IMR-90 (cell line): Measurements from ENCODE around the gene SLC35D1. TPM values are rescaled to one million over a fixed set of nuclear protein-coding genes. Genes with fewer than 3 reads are reported as not detected.

ENCODE experiments used
- ATAC-seq: fragments of 200-7000 bp; cut with Tn5 transposase; 2 replicates; pipeline ENCODE4 v1.9.1; 2020; ENCODE audit warnings: low read depth, mild to moderate bottlenecking, moderate library complexity
- BruUV-seq: library from RNA; stranded (reverse); fragments of 400-500 nt; replicated peaks from 2 replicates; lab custom pipeline; 2021; lab: Mats Ljungman, UMichigan
- CTCF ChIA-PET: fragments of 300-600 bp; formaldehyde crosslinking; extraction: SDS; loops from one replicate; lab custom pipeline; 2021; ENCODE audit warnings: antibody characterized with exemption; lab: Yijun Ruan, JAX
- POLR2A ChIA-PET: fragments of 300-600 bp; sonication (Branson Sonifier 250); formaldehyde crosslinking; loops from one replicate; lab custom pipeline; 2022; ENCODE audit warnings: antibody characterized with exemption; ENCODE audit not compliant: unreplicated experiment; lab: Charles Lee
- DNase-seq: peaks from one replicate; pipeline ENCODE4 v3.0.0; 2013
- H2AFZ ChIP-seq: replicated peaks from 2 replicates; pipeline ENCODE3; 2013; ENCODE audit warnings: low read length, mild to moderate bottlenecking; ENCODE audit not compliant: poor library complexity
- H2AK5ac ChIP-seq: 2 replicates; pipeline ENCODE4 v1.6.1; 2013; ENCODE audit warnings: low read depth, low read length, inconsistent platforms
- H2AK9ac ChIP-seq: replicated peaks from 2 replicates; pipeline ENCODE3; 2013; ENCODE audit warnings: mild to moderate bottlenecking, low read depth, low read length, moderate library complexity; ENCODE audit not compliant: poor library complexity
- H2BK120ac ChIP-seq: 2 replicates; pipeline ENCODE4 v1.6.1; 2013; ENCODE audit warnings: low read depth, low read length, inconsistent platforms
- H2BK15ac ChIP-seq: 3 replicates; pipeline ENCODE4 v1.6.1; 2013; ENCODE audit warnings: low read depth, low read length, inconsistent platforms
- H2BK20ac ChIP-seq: 2 replicates; pipeline ENCODE4 v1.6.1; 2013; ENCODE audit warnings: low read depth, mild to moderate bottlenecking, inconsistent platforms, low read length, moderate library complexity
- H2BK5ac ChIP-seq: 2 replicates; pipeline ENCODE4 v1.6.1; 2013; ENCODE audit warnings: mild to moderate bottlenecking, low read depth, low read length, inconsistent platforms; ENCODE audit not compliant: poor library complexity, severe bottlenecking
- H3K14ac ChIP-seq: replicated peaks from 2 replicates; pipeline ENCODE4 v1.6.1; 2013; ENCODE audit warnings: low read depth, low read length, inconsistent platforms
- H3K18ac ChIP-seq: 2 replicates; pipeline ENCODE4 v1.6.1; 2013; ENCODE audit warnings: low read depth, low read length, control low read depth
- H3K23ac ChIP-seq: 2 replicates; pipeline ENCODE4 v1.6.1; 2013; ENCODE audit warnings: low read depth, low read length, inconsistent platforms
- H3K27ac ChIP-seq: 2 replicates; pipeline ENCODE4 v1.5.1; 2013; ENCODE audit warnings: mild to moderate bottlenecking, control low read depth, low read length; ENCODE audit not compliant: insufficient read depth
- H3K27me3 ChIP-seq: 2 replicates; pipeline ENCODE4 v1.6.1; 2013; ENCODE audit warnings: low read length; ENCODE audit not compliant: control insufficient read depth, insufficient read depth
- H3K36me3 ChIP-seq: 2 replicates; pipeline ENCODE4 v1.6.1; 2013; ENCODE audit warnings: low read length, mixed read lengths; ENCODE audit not compliant: control insufficient read depth, insufficient read depth
- H3K4ac ChIP-seq: 2 replicates; pipeline ENCODE4 v1.6.1; 2013; ENCODE audit warnings: low read depth, low read length, inconsistent platforms
- H3K4me1 ChIP-seq: 2 replicates; pipeline ENCODE4 v1.6.1; 2013; ENCODE audit warnings: low read length, mixed read lengths; ENCODE audit not compliant: control insufficient read depth, insufficient read depth
- H3K4me2 ChIP-seq: 2 replicates; pipeline ENCODE4 v1.6.1; 2013; ENCODE audit warnings: low read depth, mild to moderate bottlenecking, control low read depth, low read length, moderate library complexity
- H3K4me3 ChIP-seq: 2 replicates; pipeline ENCODE4 v1.5.1; 2013; ENCODE audit warnings: low read depth, mild to moderate bottlenecking, control low read depth, low read length, moderate library complexity; ENCODE audit not compliant: insufficient read depth
- H3K56ac ChIP-seq: 2 replicates; pipeline ENCODE4 v1.6.1; 2013; ENCODE audit warnings: low read length, inconsistent platforms; ENCODE audit not compliant: insufficient read depth; ENCODE audit errors: extremely low read depth
- H3K79me1 ChIP-seq, 2 experiments: 2 replicates each; pipeline ENCODE4 v1.6.1; 2013; ENCODE audit warnings: low read length in 2 of 2, inconsistent platforms in 1 of 2, low read depth in 1 of 2
- H3K9ac ChIP-seq: 2 replicates; pipeline ENCODE4 v1.6.1; 2013; ENCODE audit warnings: low read depth, low read length, control low read depth
- H3K9me1 ChIP-seq: 2 replicates; pipeline ENCODE4 v1.6.1; 2013; ENCODE audit warnings: low read length, inconsistent platforms; ENCODE audit not compliant: insufficient read depth
- H3K9me3 ChIP-seq: 2 replicates; pipeline ENCODE4 v1.6.1; 2013; ENCODE audit warnings: low read length; ENCODE audit not compliant: control insufficient read depth, insufficient read depth
- H4K20me1 ChIP-seq: 2 replicates; pipeline ENCODE4 v1.6.1; 2013; ENCODE audit warnings: low read length, inconsistent platforms; ENCODE audit not compliant: insufficient read depth
- H4K5ac ChIP-seq: 2 replicates; pipeline ENCODE4 v1.6.1; 2013; ENCODE audit warnings: mild to moderate bottlenecking, low read depth, low read length, control low read depth
- H4K8ac ChIP-seq, 2 experiments: 2 replicates each; pipeline ENCODE4 v1.6.1; 2013; ENCODE audit warnings: low read depth in 2 of 2, low read length in 2 of 2, control low read depth in 1 of 2, inconsistent platforms in 1 of 2
- H4K91ac ChIP-seq: 2 replicates; pipeline ENCODE4 v1.6.1; 2013; ENCODE audit warnings: low read depth, low read length, inconsistent platforms; ENCODE audit not compliant: insufficient read depth
- MXI1 ChIP-seq: IDR thresholded peaks from 2 replicates; pipeline ENCODE4 v1.6.1; 2012; ENCODE audit warnings: low read depth, mild to moderate bottlenecking, low read length, moderate library complexity, borderline replicate concordance
- RAD21 ChIP-seq: IDR thresholded peaks from 2 replicates; pipeline ENCODE4 v1.6.1; 2012; ENCODE audit warnings: low read length, improper control_type of control experiment
- SMC3 ChIP-seq: fragments of 150-350 bp; IDR thresholded peaks from 2 replicates; pipeline ENCODE4 v1.6.1; 2016; ENCODE audit warnings: low read depth, mild to moderate bottlenecking, antibody characterized with exemption, low read length, moderate library complexity
- WGBS, 2 experiments: methylation state at CpG; one replicate each; pipeline versions ENCODE4 v1.1.5 to v1.1.7; 2013; ENCODE audit warnings: missing lambda C conversion rate in 2 of 2; ENCODE audit not compliant: insufficient read length in 1 of 2; ENCODE audit errors: extremely low coverage in 2 of 2; 5-methylcytosine and 5-hydroxymethylcytosine counted together
- dilution Hi-C: fragments of 300-500 bp; cut with HindIII; formaldehyde crosslinking; loops from one replicate; pipeline ENCODE4 v1.14.3; 2018; ENCODE audit warnings: low sequenced_read_pairs; ENCODE audit not compliant: unreplicated experiment
- in situ Hi-C: fragments of 300-500 bp; cut with MboI; formaldehyde crosslinking; loops from 3 replicates; pipeline ENCODE4 v1.14.3; 2019; ENCODE audit warnings: low sequenced_read_pairs, inconsistent platforms, mixed read lengths
- intact Hi-C: fragments of 100-400 bp; cut with micrococcal nuclease; formaldehyde crosslinking; loops from 2 replicates; pipeline ENCODE4 v1.10.0; 2022
- polyA plus RNA-seq, 3 experiments: library from polyadenylated mRNA; depleted of rRNA; stranded (reverse); fragments of >200 nt; gene quantifications; 2 replicates each; pipeline ENCODE4 v1.2.3, GENCODE V29; 2012; ENCODE audit warnings: low replicate concordance in 1 of 3
- total RNA-seq: library from RNA; depleted of rRNA; stranded (reverse); fragments of >200 nt; gene quantifications from 2 replicates; pipeline ENCODE4 v1.2.3, GENCODE V29; 2012
- TF ChIP-seq, protein P1 (sequence below): conservative IDR thresholded peaks from 2 replicates; pipeline ENCODE4 v1.5.1; 2012; ENCODE audit warnings: mild to moderate bottlenecking, low read depth, low read length, improper control_type of control experiment

The SLC35D1 gene
- total and polyA plus RNA-seq, 2 of the 4 experiments (the other 2 are of a cell fraction), result 7.2 to 16.3 TPM

DNA sequence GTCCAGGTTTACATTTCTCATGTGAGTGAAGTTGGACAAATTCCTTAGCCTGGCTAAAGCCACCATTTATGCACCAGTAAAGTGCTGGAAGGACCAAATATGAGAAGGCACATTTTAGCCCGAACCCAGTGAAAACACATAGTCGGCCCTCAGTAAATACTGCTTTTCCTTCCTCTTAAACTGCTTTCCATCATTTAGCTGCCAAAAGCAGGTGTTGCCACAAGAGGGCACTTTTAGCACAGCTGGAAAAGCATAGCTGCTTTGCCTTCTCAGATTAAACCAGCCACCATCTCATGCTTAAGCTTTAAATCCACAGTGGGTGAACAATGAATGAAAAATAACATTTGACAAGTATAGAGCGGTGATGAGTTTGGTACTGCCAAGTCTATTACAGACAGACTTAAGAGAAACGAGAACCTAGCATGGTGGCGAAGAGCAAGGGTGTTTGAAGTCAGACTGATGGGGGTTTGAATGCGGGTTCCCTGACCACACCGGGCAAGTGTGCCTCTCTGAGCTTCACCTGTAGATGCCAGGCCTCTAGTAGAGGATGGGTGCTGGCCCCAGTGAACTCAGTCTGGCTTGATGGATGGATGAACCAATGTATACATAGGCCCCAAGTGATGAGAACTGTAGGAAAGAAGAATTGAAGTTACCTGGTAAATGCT, 57.8 kb downstream of the SLC35D1 start:
- ATAC-seq, result peak; percentile 84
- DNase-seq, result peak; percentile 77
- Histone ChIP-seq H3K4me1 (no peaks in the 10 kb centered on the region), H2AK5ac (no peak overlapping the region), H3K4ac (no peak overlapping the region), H3K9me3 (no peaks in the 10 kb centered on the region), H3K36me3 (peaks cover 11% of the 10 kb centered on the region), H2AFZ (peak overlapping the region; percentile 26), H3K18ac (no peak overlapping the region), H3K23ac (no peak overlapping the region), H4K20me1 (no peaks in the 10 kb centered on the region), H2BK120ac (no peak overlapping the region), H3K4me2 (no peak overlapping the region), H3K9ac (no peak overlapping the region), H4K8ac (no peak overlapping the region), H2BK20ac (no peak overlapping the region), H4K91ac (no peak overlapping the region), H2AK9ac (peak overlapping the region; percentile 23), H3K27ac (no peak overlapping the region), H3K27me3 (no peaks in the 10 kb centered on the region), H3K4me3 (no peak overlapping the region), H3K79me1 (peaks cover 0 to 6% of the 10 kb centered on the region in 2 experiments; a peak in 1 of 4 replicates), H3K14ac (no peak overlapping the region), H3K56ac (no peak overlapping the region), H3K9me1 (no peaks in the 10 kb centered on the region; the same call in 1 of the 2 replicates), H4K5ac (no peak overlapping the region), H2BK5ac (no peak overlapping the region), H2BK15ac (no peak overlapping the region)
- dilution Hi-C loops (no loop called here), in situ Hi-C loops (loop anchor here (5.0 kb wide), 1 partner anchor 151 kb away; no protein-coding TSS in a partner anchor), intact Hi-C loops (loop anchor here (1.0 to 5.0 kb wide), 5 partner anchors 56 to 506 kb away; no protein-coding TSS in a partner anchor)
- 90% methylated on average over 2 of the region's 7 CpGs; no CpG with 5 or more reads in 1 of the 2 experiments for WGBS, 2 experiments
- BruUV-seq, result no TSS peak
- no peak for TF ChIP-seq MXI1
- peak; percentile 97 for TF ChIP-seq RAD21
- TF ChIP-seq, protein P1, sequence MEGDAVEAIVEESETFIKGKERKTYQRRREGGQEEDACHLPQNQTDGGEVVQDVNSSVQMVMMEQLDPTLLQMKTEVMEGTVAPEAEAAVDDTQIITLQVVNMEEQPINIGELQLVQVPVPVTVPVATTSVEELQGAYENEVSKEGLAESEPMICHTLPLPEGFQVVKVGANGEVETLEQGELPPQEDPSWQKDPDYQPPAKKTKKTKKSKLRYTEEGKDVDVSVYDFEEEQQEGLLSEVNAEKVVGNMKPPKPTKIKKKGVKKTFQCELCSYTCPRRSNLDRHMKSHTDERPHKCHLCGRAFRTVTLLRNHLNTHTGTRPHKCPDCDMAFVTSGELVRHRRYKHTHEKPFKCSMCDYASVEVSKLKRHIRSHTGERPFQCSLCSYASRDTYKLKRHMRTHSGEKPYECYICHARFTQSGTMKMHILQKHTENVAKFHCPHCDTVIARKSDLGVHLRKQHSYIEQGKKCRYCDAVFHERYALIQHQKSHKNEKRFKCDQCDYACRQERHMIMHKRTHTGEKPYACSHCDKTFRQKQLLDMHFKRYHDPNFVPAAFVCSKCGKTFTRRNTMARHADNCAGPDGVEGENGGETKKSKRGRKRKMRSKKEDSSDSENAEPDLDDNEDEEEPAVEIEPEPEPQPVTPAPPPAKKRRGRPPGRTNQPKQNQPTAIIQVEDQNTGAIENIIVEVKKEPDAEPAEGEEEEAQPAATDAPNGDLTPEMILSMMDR, result peak; percentile 90
- TF ChIP-seq SMC3, result peak; percentile 97
- CTCF ChIA-PET, result interaction anchor here (0.5 to 3.8 kb wide), 15 partner anchors 8 to 1476 kb away, joined by 3 to 62 read pairs (median 4); partner anchors contain the start of genes DNAI4, MIER1 and SLC35D1
- POLR2A ChIA-PET, result no interaction called here
